A673 (cell line): ENCODE data around the gene SH3PXD2B.

Source experiments
- CTCF ChIP-seq: fragments of 300-800, 200-600 bp; sonication (generic); conservative IDR thresholded peaks from 2 replicates; pipeline ENCODE4 v1.5.1; 2017; ENCODE audit warnings: low read depth, mild to moderate bottlenecking, antibody characterized with exemption, low read length, moderate library complexity, mixed read lengths
- EZH2 ChIP-seq: fragments of 200-600 bp; sonication (generic); IDR thresholded peaks from 2 replicates; pipeline ENCODE4 v1.6.1; 2017; ENCODE audit warnings: borderline replicate concordance, low read depth, mild to moderate bottlenecking, mixed read lengths, antibody characterized with exemption, low read length; ENCODE audit not compliant: poor library complexity, severe bottlenecking

- TF ChIP-seq CTCF (no peak), EZH2 (no peak)
These were observed 128.9 kb downstream of the SH3PXD2B start for GRCh38 chr5:172325452-172325851.
